AG08395 (cell line): ENCODE measurements around the gene PAX3.
A peak's percentile ranks its signal among the peaks of the same experiment; 100 is the strongest.

Source experiments
- DNase-seq: peaks from one replicate; pipeline ENCODE4 v3.0.0; 2012; ENCODE audit warnings: mixed read lengths, low spot score

The PAX3 gene

DNA sequence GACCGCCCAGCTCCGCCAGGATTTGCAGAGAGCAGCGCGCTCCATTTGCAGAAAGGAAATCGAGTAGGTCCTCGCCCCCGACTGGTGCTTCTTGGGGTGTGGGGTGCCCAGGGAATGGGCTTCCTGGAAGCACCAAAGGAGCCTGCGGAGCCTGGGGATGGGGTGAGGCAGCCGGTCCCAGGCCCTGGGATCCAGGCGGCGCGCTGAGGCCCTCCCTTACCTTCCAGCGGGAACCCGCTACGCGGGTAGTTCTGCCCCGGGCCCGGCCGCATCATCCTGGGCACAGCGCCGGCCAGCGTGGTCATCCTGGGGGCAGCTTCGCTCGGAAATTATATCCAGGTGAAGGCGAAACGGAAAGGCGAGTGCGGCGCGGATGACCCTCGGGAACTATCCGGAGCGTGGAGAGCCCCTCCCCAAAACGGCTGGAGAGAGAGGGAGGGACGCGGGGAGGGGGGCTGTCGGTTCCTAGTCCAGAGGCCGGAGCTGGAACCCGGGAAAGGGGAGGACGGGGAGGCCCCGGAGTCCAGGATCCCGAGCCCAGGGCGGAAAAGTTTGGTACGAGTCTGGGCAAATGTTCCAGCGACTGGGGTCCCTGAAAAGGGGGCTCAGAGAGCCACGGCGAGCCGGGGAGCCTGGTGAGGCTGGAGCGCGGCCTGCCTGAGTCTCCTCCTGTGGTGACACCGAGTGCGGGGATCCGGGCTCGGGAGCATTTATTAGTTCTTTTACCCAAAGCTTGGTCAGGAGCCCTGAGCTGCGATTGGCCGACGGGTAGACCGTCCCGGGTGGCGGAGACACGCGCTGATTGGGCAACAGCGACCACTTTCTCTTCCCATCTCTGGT, at the start of gene PAX3:
PAX3 (minus strand) TSS at position 688 of the 840 bp plus-strand sequence; CDS start at position 305, 383 bp downstream.
- DNase-seq, result peak; percentile 95

DNA sequence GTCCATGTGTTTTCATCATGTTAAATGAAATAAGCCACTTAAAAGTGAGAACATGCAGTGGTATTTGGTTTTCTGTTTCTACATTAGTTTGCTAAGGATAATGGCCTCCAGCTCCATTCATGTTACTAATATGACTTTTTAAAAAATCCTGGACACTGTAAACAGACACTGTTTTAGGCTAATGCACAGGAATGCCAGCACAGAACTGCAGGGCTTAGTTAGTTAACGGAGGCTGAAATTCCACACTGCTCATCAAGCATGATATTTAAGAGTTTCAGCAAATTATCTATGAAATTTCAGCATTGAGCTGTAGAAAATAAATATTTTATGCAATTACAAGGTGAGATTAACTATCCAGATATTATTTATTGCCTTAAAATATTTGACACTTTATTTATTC, 42.5 kb upstream of the PAX3 start:
- DNase-seq, result no peak

DNA sequence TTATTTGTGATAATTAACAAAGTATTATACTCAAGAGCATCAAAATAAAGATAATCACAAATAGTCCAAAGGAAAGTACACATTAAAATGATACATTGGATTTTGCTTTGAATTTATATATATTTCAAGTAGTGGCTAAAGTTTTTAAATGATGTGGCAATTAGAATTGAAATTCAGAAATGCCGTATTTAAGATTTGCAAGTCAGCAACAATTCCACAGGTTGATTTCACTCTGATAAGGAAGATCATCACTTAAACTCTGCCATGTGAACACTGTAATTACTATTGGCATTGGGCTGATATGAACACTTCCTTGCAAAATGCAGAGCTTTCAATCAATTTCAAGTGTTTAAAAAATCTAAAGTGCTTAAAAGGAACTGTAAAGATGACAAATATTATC, 39.6 kb upstream of the PAX3 start:
- no peak for DNase-seq

DNA sequence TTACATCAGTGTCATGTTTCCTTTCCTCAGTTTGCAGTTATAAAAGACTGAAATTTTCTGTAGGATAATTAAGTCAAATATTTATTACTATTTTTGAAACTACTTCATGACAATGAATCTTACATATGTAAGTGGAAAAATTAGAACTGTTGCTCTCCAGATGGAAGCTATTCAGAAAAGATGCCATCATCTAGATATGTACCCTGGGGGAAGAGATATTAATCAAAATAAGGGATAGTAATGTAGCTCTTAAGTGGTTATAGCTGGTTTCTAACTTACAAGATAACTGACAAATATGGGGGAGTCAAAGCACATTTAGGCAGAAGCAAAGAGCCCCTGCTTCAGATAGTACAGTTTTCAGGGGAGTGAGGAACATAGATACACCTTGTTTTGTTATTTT, 38.1 kb upstream of the PAX3 start:
- DNase-seq, result no peak

DNA sequence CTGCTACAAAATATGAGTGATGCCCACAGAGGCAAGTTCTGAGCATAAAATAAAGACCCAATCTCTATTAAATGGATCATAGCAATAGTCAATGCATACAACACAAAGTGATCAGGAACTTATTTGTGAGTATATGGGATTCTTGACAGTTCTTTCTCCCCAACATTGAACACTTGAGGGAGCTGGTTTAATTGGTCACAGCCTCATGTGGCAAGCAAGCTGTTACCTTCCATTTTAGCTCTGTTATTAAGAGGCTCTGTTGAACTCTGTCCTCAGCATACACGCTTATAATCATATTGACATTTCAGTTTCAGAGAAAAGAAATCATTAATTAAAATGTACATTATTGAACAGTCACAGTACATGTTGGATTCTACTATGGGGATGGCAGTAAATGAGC, 37.6 kb upstream of the PAX3 start:
- DNase-seq, result no peak

DNA sequence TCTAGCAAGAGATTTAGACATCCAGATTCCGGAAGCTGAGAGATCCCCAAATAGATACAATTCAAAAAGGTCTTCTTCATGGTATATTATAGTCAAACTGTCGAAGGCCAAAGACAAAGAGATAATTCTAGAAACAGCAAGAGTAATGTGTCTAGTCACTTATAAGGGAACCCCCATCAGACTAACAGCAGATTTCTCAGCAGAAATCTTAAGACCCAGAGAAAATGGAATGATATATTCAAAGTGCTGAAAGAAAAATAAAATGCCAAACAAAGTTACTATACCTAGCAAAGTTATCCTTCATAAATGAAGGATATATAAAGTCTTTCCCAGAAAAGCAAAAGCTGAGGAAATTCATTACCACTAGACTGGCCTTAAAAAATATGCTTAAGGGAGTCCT, 36.1 kb upstream of the PAX3 start:
- no peak for DNase-seq

DNA sequence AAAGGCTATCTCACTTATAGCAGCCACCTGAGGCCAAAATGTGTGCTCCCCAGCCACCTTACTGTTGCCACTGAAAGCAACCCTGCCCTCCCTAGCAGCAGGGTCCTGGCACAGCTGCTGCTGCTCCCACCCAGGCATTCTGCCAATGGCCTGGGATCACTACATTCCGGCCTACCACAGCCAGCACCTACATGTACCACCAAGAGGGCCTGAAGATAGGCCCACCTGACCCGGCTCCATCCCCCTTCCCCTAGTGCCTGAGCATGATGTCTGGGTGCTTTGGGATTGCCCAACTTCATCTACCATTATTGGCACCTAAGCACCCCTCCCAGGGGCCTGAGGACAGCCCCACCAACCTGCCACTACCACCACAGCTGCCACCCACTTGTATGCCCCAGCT, 34.6 kb upstream of the PAX3 start:
- no peak for DNase-seq

DNA sequence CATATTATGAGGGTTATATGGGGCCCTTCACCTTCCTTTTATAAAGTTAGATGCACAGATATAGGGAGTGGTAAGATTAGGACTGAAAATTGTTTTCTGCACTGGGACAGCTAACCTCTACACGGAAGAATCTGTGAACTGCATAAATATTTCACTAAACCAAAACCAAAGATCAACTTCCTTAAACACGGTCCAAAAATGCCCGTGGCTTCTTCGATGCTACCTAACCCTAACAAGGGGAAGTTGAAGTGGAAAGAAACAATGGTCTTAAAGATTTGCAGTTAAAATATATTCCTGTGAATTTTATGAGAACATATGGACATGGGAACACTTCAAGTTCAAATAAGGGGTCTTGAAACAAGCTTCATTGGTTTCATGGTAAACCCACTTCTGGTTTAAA, 33.3 kb upstream of the PAX3 start:
- no peak for DNase-seq

DNA sequence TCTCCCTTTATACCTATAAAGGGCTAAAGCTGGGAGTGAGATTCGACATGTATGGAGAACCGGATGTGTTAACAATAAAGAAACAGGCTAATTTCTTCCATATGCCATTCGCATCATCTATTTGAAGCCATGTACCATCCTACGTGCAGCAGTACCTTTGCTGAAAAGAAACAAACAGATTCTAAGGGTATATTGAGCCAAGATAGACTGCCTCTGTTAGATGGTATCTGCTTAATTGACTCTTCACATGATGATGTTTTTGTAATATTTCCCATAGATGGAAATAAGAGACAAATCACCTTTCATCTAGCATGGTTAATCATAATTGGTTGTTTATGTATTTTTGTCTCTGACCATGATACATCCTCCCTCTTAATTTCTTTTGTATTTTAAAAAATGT, 32.1 kb upstream of the PAX3 start:
- DNase-seq, result no peak

DNA sequence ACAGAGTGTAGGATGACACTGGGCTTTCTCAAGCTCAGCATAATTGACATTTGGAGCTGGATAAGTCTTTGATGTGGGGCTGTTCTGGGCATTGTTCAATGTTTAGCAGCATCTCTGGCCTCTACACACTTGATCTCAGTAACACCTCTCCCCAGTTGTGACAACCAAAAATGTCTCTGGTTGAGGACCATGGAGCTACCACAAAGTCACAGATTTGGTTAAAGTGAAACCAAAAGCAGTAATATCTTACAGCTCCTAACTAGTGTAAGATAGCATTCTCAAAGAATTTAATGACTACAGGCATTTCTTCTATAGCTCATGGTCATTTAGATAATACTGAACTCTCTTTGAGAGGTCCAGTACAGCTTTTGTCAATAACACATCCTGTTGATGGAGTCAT, 23.4 kb upstream of the PAX3 start:
- no peak for DNase-seq

DNA sequence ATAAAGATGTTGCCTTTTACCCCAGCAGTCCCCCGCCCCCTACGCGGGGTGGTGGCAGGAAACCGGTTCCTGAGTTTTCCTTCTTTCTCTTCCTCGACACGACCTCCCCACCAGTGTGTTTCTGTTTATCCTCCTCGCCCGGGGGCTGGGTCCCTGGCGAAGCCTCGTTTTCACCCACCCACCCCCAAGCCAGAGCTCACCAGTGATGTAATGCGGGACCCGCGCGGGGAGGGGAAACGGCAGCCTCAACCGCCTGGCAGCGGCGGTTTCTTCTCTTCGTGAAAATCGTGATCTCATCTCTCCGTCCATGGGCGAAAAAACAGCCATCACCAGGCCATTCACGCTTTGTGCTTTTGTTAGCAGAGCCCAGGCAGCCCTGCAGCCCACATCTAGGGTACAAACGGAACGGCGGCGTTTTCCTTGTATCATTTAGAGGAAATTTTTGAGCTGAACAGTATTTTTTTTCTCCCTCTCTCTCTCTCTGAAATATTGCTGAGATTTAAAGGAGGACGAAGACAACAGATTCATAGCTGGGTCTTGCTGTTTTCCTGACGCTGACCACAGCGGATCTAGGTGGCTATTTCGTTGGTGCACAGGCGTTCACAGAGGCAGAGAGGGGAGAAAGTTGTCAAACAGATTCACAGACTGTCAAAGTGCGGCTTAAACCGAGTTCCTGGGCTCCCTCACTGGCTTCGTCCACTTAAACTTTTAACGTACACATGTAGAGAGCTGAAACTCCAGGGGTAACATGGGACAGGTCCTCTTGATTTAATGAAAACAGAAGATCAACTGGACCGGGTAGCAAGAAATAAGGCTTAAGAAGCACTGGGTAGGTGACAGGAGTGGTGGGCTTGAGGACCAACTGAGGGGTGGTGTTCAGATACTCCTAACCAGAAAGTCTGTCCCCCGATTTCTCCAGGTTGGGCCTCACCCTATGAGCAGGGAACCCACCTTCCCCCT, 21.9 kb upstream of the PAX3 start:
- peak; percentile 40 for DNase-seq

DNA sequence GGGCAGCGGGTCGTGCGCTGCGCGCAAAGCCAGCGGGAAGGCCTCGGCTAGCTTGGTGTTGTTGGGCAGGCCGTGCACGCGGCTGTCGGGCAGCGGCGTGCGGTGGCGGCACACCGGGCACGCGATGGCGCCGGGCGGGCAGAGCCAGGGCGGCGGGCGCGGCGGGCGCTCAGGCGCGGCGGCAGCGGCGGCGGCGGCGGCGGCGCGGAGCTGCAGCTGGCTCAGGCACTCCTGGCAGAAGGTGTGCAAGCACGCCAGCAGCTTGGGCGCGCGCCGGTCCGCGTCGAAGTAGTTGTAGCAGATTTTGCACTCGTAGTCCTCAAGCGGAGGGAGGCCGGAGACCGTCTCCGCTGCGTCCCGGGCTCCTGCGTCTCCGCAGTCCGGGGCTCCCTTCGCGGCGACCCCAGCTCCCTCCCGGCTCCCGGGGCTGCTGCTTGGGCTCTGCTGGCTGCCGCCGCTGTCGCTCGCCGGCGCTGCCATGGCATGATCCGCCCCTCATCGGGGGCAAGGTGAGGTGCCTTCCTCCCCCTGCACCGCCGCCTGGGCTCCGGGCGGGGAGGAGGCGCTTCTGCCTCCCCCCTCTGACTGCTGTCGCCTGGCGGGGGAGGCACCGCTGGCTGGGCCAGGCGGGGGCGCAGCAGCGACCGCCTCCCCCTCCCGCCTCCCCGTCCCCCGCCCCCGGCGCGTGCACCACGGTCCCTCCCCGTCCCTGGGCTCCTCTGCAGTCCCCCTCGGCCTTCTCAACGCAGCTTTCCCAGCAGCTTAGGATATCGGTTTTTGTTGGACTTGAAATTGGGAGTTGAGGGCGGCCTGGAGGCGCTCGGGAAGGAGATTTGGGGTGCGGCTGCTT, 21.0 kb upstream of the PAX3 start:
- DNase-seq, result no peak

DNA sequence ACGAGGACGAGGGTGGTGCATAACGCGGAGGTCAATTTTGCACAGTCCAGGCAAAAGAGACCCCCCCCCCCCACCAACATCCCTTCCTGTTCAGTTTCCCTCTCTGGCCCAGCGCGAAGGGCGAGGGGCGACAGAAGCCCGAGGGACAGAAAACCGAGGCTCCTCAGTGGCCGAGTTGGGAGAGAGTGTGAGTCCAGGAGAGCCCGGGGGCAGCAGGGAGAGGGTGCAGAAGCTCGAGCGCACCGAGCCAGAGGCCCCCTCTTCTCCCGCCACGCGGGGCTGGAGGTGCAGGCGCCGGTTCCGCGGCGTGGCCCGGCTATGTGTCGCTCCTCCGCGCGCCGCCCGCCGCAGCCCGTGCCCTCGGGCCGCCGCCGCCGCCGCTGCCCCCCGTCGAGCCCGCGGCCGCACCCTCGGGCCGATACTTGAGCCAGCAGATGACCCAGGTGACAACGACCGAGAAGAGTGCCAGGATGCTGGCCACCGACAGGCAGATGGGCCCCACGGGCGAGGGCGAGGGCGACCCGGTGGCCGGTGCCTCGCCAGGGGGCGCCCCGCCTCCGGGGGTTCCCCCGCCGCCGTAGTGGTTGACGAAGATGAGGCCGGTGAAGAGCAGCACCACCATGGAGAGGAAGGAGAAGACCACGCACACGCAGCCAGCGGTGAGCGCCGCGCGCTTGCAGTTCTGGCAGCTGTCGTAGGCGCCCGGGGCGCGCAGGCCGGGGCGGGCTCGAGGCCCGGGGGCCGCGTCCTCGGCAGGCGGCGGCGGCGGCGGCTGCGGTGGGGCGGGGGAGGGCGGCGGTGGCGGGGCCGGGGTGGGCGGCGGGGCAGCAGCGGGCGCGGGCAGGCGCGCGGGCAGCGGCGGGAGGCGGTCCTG, 20.2 kb upstream of the PAX3 start:
- no peak for DNase-seq

DNA sequence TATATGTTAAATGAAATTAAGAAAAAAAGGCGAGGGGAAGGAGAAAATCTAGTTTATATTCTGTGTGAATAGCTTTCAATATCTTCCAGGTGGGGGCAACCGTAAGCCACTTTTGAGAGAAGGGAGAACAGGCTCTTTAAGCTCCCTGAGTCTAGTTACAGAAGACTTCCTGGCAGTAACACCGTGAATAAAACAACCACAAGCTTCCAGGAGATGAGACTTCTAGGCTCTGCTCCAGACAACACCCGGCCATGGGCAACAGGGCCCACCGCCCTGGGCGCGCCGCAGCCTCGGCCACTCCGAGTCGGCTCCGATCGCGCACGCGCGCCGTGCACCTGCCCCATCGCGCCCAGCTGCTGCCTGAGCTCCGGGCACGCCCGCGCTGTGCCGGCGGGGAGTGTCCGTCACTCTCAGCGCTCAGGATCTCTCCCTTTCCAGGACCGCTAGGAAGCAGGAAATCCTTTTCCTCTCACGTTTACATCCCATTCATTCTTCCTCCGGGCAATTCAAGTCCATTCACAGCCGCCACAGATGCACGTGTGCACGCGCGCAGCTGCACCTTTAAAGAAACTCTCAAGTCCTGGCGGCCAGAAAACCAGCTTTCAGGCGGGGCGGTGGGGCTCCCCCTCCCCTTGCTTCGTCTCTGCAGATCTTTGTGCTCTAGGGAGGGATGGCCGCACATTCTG, 19.4 kb upstream of the PAX3 start:
- DNase-seq, result peak; percentile 64

DNA sequence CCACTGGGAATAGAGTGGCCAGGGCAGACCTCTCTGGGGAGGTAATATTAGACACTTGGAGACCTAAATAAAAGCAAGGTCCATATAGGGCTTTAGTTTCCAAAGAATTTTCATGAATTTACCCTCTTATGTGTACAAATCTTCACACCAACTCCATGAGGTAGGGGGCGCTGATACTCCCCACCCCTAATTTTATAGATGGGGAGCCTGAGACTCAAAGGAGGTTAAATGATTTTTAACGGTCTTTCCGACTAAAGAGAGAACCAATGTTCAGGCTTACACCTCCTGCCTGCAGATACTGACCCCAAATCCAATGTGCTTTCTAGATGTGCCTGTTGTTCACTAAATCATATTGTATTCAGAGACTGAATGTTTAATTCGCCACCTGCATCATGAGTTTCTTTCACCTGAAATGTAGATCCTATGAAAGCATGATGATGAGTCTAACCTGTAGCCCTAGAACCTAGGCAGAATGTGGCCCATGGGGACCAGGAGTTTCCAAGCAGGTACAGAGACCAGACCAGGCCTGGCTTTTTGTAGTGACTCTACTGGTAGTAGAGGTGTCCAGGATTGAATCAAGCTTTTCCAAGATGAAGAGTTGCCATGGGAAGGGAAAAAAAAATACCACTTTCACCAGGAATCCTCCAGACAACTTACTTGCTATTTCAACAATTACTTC, 16.8 kb upstream of the PAX3 start:
- DNase-seq, result no peak

DNA sequence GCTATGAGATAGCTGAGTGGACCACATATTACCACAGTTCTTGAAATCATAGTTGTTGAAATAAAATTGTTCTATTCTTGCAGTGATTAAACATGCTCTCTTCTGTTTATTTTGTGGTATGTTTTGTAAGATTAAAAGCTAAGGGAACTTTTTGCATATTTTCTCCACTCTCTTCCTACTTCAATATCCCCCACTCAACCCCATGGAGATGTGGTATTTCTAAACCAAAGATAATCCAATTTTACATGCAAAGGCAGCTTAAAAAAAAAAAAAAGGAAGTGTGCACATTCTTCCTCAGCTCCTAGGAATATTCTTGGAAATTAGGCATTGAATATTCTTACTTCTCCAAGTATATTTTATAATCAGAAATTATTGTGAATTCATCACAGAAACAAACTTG, 15.0 kb upstream of the PAX3 start:
- no peak for DNase-seq

DNA sequence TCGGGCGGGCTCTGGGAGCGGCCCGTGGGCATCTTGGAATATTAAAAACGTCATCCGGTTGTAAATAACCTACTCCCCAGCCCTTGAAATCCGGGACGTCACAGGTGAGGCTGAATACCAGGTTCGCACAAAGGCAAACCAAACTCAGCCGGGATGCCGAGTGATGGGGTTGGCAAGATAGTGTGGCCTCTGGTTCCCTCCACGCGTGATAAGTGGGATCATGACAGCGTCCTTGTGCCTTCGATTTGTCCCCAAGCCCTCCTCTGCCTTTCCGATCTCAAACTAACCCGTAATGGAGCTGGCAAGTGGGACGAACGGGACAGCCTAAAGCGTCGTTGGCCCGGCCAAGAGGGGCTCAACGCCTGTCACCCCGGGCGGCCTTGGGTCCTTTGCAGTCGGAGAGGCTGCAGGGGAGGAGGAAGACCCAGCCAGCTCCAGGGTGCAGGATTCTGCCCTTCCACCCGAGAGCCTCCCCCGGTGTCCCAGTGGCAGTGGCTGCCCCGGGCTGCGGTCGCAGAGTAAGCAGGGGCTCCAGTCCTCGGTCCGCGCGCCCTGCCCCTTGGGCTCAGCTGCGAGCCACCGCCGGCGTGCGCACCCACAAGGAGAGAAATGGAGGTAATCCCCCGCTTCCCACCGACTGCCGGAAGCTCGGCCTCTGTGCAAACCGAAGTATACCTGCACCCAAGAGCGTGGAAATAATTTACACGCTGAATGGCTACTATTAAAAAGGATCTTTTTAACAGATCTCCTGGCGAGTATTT, 13.4 kb upstream of the PAX3 start:
- no peak for DNase-seq

DNA sequence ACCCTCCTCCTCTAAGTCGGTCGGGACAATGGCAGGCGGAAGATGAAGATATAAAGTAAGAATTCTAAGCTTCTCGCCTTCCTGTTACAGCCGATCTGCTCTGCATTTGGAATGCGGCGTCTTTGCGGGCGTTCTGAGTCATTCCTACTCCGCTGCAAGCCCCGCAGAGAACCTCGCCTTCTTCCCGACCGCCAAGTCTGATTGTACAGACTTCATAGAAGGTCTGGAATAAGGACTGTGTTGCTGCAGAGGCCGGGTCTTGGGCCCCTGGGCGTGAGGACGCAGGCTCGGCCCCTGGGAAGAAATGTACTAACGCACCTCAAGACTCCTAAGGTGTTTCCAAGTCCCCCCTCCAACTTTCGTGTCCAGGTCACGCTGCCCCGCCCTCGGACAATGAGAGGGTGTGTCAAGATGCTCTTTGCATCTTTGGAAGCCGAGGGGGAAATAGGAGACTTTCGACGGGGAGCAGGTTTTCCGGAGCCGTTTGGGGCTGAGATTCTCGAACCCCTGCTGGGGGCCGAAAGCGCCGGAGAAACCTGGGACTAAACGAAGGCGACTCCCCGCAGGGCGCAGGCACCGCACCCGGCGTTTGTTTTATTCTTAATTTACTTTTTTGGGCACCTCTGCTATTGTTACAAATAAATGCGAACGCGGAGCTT, 12.7 kb upstream of the PAX3 start:
- DNase-seq, result no peak
